Tongue (tissue), 2 donors: ENCODE data around the gene SEMA3C. TPM values are rescaled to one million over a fixed set of nuclear protein-coding genes. Genes with fewer than 3 reads are reported as not detected.

Experiments
- DNase-seq: peaks from one replicate; pipeline ENCODE4 v3.0.0-alpha.2; 2015
- total RNA-seq: library from RNA; depleted of rRNA; stranded (reverse); fragments of >200 nt; gene quantifications from one replicate; pipeline ENCODE4 v1.2.3, GENCODE V29; 2014

Gene SEMA3C
- total RNA-seq, 1 donor from 2014 or later = 212 TPM

DNA sequence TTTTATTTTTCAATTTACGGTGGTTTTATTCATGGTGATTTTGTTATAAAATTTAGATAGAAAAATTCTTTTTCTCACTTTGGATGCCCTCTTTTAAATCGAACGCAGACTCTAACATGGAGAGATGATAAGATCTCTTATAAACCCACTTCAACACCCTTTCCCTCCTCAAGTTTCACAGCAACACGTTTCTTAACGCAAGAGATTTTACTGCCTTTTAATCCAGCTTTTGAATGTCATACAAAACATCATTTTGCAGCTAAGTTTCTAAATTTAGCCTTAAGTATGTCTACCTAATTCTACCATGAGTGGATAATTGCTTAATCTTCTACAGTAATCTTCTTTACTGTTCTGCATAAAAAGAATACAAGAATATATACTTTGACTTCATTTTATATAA lies 70.0 kb downstream of the SEMA3C start:
- DNase-seq = no peak

DNA sequence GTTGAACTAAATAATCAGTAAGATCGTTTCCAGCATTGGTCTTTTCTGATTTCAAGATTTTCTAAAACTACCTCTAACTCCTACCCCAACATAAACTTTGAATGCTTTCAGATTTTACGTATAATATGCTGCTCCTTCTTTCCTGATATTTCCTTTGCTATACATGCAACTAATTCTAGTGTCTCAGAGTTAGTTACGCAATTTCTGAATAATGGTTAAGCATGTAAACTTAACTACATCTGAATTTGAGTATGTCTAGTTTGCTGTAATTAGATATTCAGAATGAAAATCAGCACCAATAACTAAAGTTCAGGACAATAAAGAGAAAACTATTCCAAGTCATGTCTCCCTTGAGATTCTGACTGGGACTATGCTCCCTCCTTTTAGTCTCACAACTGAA lies 71.0 kb downstream of the SEMA3C start:
- no peak for DNase-seq

DNA sequence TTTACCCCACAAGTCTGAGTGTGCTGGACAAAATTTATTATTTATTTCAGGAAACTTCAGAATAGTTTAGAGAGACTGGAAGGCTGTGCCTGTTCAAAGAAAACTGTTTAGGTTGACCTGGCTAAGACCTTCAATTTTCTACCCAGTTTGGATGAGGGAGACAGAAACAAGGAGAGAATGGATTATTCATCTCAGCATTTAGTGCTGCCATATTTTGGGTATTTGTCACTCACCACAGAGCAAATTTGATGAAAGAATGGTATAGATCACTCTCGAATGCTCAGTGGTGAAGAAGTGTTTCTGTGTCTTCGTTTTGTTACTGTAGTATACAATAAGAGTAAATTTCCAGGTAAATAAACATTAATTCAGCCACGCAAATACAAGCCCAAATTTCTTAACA lies 71.8 kb downstream of the SEMA3C start:
- no peak for DNase-seq

DNA sequence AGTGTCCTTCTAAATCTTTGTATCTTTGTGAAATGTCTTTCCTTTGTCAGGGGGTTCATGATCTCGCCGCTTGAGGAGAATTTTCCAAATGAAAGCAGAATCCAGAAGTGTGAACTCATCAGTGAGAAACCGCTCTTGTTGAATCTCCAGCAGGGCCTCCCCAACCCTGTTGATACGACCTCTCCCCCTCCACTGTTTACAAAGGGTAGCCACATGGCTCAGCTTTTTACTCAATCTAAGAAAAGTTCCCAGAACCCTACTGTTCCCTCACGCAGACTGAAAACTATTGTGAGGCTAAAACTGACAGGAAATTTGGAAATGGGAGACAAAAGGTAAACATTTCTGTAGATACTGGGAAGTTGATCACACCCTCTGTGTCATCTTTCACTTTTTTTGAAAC lies 73.9 kb downstream of the SEMA3C start:
- DNase-seq = no peak

DNA sequence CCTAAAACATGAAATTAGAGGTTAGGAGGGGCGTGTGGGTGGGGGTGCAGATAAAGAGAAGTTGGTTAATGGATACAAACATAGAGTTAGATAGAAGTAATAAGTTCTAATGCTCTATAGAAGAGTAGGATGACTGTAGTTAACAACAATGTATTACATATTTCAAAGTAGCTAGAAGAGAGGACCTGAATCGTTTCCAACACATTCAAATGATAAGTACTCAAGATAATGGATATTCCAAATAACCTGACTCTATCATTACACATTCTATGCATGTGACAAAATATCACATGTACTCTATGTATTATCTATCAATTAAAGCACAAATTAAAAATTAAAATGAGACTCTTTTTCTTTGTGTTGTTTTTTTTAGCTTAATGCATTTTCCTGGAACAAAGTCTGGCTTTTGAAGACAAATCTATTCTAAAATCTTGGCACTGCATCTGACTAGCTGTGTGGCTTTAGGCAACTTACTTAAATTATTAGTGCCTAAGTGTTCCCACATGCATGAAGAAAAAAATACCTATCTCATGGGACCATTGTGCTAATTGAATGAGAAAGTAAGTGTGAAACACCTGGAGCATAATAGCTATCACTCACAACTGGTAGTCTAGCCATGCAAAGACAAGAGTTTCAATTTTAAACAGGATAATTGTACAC lies 75.7 kb downstream of the SEMA3C start:
- DNase-seq = peak; percentile 12

DNA sequence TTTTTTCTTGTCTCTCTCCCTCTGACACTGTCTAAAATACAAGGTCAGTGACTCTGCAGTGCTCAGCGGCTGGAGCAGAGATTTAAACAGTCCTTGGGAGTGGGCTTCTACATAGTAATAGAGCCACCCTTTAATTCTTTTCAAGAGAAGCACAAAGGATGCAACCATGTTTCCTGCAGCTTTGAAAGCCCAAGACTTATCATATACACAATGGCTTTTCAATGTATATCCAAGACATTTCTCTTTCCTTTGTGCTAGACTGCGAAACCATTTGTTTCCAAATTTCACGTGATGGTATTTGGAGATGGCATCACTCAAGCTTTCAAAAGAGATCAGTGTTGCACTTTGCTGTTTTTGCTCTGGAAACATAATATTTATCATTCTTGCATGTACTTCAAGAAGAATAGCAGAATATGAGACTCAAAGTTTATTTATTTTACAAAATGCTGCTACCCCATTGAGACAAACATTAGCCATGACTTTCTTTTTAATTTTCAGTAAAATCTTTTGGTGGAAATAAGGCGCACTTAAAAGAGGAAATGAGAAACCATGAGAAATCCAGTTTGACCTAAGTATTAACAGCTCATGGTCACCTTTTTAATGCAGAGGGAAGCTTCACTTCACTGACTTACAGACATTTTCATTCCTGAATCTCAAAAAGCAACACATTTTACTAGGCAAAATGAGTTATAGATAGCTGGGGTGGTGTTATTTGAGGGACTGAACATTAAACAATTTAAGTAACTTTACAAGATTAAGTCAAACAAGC lies 76.6 kb downstream of the SEMA3C start:
- DNase-seq = no peak

DNA sequence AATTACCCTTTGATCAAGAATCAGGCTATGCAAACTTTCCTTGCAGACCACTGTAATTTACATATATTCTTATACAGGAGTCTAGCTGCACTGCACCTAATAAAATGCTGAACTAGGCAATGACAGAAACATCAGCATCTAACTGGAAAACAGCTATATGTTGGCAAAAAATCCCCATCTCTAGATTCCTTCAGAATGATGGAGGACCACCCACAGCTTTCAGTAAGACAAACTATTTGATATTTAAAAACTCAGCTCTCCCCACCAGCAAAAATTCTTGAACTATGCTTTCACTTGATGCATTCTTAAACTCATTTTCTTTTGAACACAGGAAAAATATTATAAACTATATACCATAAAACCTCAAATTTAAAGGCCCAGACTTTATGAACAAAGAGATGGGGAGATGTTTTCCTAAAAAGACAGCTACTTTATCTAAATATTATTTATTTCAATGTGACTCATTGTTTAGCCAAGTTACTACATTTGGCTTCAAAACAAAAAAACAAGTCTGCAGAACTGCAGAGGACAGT lies 77.4 kb downstream of the SEMA3C start:
- no peak for DNase-seq

DNA sequence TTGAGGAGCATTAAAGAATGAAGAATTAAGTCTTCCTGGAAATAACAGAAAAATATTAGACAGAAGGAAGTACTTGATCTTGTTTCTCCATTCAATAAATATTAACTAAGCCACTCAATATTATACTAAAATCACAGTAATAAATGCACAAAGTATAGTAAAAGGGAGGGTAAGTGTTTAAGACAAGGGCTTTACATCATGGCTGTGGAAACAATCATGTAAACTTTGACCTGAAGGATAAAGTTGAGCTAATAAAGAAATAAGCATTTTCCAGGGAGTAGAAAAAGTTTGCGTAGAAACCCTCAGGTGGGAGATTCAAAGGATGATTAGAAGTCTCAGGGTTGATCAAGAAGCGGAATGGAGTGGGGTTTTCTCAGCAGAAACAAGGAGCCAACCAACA lies 78.2 kb downstream of the SEMA3C start:
- no peak for DNase-seq

DNA sequence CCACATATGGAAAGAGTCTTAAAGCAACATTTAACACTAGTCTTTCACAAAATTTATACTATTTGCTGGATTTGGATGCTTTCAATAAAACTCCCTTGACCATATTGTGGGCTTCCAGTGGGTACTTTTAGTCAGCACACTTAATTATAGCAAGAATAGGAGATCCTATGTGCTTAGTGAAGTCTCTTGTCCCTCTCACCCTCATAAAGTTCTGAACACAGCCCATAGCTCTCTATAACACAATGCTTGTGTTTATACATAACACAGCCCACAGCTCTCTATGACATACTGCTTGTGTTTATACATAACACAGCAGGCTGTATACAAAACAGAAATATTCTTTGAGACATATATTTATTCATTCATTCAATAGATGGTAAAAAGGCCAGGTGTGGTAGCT lies 79.0 kb downstream of the SEMA3C start:
- no peak for DNase-seq

DNA sequence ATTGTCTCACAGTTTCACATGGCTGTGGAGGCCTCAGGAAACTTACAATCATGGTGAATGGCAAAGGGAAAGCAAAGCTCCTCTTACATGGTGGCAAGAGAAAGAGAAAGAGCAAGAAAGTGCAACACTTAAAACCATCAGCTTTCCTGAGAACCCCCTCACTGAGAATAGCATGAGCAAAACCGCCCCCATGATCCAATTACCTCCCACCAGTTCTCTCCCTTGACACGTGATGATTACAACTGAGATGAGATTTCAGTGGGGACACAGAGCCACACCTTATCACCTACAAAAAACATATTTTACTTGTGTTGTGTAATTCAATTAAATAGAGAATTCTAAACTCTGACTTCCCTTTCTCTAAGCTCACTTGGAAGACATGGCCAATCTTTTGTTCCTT lies 80.2 kb downstream of the SEMA3C start:
- no peak for DNase-seq

DNA sequence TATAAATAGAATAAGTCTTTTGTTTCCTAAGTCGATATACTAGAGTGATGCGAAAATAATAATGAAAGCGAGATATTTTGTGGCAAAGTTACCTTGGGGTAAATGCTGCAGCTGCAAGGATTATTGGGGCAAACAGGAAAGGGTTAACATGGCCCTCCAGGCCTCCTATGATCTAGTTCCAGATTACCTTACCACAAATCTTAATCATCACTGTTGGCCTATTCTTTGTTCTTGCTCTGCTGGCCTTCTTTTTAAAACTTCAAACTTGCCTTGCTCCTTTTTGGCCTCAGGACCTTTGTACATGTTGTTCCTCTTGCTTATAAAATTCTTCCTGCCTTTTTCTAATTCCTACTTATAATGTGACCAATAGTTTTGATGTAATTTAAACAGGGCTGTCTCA lies 81.5 kb downstream of the SEMA3C start:
- no peak for DNase-seq

DNA sequence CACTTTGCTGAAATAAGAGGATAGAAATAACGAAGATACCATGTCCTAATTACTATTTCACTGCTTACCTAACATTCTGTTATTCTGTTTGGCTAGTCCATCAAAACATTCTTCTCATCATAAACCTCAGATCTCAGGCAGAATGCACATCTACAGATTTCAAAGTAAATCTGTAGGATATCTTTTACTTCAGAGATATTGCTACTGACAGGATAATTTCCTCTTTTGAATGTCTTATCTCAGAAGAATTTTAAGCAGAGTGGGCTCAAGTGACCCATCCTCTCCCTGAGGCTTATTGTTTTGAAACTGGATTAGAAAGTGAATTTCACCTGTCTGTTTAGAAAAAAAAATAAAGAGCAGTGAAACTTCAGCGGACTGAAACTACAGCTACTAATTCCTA lies 83.6 kb downstream of the SEMA3C start:
- DNase-seq = no peak

DNA sequence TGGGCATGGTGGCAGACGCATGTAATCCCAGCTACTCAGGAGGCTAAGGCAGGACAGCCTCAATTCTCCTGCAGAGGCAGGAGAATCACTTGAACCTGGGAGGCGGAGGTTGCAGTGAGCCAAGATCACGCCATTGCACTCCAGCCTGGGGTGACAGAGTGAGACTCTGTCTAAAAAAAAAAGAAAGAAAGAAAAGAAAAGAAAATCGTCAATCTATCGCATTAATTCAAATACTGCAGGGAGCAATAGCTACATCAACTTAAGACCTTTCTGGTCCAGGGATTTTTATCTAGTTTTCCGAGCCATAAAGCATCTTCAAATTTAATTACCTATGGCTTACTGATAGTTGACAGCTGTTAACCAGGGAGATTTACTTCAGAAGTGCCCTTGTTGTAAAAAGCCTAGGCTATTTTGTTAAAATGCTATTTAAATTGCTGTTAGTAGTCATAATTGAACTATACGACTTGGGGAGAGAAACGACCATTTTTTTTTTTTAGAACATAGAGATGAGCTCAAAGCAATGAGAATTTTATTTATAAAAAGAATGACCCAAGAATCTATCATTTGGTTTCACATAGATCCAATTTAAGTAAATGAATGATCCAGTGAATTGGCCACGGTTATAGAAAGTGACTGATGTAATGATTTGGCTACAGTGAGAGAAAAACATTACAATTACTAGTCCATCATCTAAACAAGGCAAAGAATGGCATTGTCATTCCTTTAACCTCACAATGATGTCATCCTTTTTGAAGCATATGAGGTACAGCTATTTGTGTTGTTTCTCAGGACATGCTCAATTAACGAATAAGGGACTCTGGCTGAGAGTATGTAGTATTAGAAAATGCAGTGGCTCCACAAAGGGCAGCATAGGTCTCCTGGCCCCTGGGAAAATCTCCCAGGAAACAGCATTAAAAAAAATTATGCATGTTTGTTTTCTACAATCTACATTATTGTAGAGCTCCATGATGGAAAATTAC lies 85.3 kb downstream of the SEMA3C start:
- peak; percentile 27 for DNase-seq

DNA sequence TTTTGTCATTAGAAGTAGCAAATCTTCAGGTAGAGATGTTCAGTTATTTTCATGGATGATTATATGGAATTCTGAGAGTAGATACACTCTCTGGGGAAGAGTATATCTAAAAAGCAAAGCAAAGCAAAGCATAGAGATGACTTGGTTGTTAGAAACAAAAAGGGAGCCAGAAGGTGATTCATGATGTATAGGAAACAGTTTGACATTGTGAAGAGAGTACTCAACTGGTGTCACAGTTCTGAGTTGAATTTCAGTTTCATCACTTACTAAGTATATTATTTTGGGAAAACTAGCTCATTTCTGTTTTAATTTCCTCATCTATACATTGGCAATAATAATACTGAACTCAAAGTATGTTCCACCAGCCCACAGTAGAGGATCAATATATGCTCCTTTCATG lies 86.8 kb downstream of the SEMA3C start:
- no peak for DNase-seq

DNA sequence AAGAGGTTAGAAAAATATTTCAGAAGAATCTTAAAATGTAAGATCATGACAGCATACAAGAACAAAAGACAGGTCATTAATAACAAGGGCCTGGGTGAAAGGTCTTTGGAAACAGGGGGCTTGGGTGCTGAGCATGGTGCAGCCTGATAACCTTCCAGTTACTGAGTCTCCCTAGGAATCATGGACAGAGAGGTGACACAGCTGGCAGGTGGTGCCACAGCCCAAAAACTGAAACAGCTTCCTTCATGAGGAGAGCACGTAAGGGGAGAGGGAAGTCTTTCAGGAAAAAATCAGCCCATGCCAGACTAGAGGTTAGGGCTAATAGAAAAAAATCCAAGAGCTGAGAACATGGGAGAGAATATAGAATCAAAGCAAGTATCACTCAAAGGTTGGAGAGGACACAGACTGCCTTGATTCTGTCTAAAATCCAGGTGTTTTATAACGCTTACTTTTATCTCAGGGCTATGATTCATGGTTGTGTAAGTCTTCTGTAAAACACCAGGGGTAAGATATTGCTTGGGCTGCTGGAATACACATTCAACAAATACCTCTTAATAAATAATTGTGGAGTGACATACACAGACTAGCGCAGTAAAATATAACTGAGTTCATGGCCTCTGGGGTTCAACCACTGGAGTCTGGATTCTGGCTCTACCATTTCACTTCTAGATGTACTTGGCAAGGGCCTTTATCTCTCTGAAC lies 88.1 kb downstream of the SEMA3C start:
- DNase-seq = no peak

DNA sequence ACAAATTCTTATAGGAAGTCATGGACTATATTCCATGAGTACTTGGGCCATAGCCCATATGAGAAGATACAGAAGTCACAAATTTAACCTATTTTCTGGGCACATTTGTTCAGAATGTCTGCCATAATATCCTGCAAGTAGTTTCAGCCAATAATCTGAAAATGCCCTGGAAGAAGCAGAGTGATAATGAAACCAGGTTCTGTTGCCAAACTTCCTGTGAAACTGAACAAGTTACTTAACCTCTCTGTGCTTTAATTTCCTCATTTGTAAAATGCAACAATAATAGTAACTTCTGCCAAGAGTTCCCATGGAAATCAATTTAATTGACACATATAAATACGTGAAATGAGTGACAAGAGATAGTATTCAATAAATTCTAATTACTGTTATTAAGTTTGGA lies 88.8 kb downstream of the SEMA3C start:
- no peak for DNase-seq

DNA sequence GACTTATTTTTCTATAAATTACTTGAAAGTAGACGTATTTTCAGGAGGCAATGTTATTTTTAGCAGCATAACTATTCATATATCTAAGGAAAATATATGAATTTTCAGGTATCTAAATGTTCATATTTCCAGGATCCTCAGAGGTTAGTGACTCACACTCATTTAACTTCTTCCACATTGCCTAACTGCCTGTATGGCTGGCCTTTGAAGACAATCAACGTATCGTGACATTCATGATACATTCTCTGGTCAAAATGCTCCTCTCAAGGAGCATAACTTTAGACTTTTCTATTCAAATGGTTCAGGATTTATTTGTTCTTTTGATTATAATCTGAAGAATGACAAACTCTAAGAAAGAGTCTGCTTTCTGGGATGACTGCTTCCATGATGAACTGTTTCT lies 89.3 kb downstream of the SEMA3C start:
- no peak for DNase-seq

DNA sequence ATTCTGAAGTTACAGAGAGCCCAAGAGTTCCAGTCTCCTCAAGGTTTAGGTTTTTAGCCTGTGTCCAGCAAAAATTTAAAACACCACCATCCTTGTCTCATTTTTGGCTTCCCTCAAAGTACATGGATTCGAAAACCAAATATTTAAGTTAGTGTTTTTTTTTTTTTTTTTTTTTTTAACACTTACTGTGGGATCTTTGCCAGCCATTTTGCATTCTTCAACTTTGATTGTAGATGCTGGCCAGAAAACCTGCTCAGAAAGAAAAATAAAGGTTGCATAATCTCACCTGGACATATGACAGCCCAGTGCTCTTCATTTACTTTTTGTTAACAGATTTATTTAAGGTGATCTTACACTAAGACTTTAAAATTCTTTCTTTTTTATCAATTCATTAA lies 91.6 kb downstream of the SEMA3C start:
- peak; percentile 11 for DNase-seq

DNA sequence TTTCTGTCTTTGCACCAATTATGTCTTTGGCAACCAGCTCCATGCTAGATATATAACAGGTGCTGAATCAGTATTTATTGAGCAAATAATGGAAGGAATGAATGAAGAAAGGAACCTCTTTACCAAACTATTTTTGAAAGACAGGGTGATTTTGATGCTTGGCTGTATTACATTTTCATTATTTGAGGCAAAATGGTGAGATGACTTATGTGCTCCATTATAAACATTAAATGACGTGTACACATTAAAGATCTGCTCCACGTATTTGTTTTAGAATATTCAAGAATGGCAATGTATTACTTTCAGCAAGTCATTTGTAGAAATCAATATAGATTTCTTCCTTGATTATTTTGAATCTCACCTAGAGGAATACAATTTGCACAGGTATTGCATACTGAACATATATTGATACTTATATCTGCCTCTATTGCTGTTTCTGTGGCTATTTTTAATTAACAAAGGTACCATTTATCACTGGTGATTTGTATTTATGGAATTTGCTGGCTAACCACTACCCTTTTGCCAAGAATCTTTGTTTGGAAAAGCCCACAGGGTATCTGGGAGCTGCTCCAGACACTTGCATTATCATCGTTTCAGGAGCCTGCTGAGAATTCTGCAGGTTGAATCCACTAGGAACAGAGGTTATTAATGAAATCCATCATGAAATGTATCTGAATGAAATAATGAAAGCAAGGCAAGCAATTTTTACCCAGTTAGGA lies 92.2 kb downstream of the SEMA3C start:
- no peak for DNase-seq

DNA sequence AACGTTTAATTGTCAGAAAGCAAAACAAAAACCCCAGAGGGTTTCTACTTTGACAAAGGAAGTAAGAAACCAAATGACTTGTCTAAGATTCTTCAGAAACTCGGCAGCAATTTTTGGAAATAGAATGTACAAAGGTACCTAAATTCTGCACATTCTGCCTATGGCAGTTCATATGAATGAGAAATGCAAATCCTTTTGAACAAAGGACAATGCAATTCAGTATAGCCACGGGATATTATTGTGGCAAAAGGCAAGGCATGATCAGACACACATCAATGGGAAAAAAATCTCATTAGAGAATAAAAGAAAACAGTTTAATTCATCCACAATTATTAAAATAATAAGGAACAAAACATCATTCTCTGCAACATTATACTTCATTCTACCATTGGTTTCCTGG lies 93.4 kb downstream of the SEMA3C start:
- DNase-seq = no peak

DNA sequence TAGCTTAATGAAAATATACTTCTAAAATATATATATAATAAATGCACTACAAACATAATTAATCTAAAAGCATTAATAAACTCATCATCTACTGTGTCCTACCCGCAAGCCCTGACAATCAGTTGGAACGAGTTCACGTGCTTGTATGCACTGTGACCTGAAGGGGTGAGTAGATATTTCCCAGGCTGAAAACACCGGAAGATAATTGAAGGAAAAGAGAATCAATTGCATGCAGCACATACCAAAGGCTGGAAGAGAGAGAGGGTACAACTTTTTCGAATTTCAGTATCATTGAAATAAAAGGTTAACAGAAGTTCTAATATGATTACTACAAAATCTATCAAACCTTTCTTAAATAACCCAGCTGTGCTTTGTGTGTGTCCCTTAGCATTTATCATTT lies 94.6 kb downstream of the SEMA3C start:
- DNase-seq = no peak
